Mesenteric fat pad (tissue), 1 donor: ENCODE results near the gene PDE6D. TPM values are rescaled to one million over a fixed set of nuclear protein-coding genes. Genes with fewer than 3 reads are reported as not detected.
A peak's percentile ranks its signal among the peaks of the same experiment; 100 is the strongest.

ENCODE experiments used
- DNase-seq: peaks from one replicate; pipeline ENCODE4 v3.0.0-alpha.2; 2020; ENCODE audit warnings: low spot score
- total RNA-seq: library from RNA; stranded (reverse); fragmentation: NEBNext Ultra II Directional; extraction: Animal tissue kit (Norgen Biotek cat#: 25700); gene quantifications from one replicate; pipeline ENCODE4 v1.2.1, GENCODE V29; 2021
- donor health status: DM: yes; HTN: yes; CAD: no.

The PDE6D gene
- total RNA-seq, 1 donor from 2014 or later = 21.8 TPM

GRCh38 chr2:231708773-231709635 lies 72.1 kb downstream of the PDE6D start:
- DNase-seq = no peak

GRCh38 chr2:231707927-231708772 lies 72.9 kb downstream of the PDE6D start, which contains the start of gene PTMA:
Gene PTMA (plus strand): TSS chr2:231708525. CDS start chr2:231708707, 182 bp downstream.
- DNase-seq = peak; percentile 99

- DNase-seq = peak; percentile 94
Observed at GRCh38 chr2:231707625-231707926, 73.5 kb downstream of the PDE6D start.

GRCh38 chr2:231706731-231707624 lies 74.1 kb downstream of the PDE6D start:
- peak; percentile 99 for DNase-seq

GRCh38 chr2:231704017-231704416 lies 77.1 kb downstream of the PDE6D start:
- no peak for DNase-seq

- DNase-seq = no peak
Observed at GRCh38 chr2:231701456-231702373, 79.4 kb downstream of the PDE6D start.

GRCh38 chr2:231699006-231699405 lies 82.1 kb downstream of the PDE6D start:
- DNase-seq = no peak

GRCh38 chr2:231696004-231696367 lies 85.1 kb downstream of the PDE6D start:
- DNase-seq = no peak

GRCh38 chr2:231693956-231694355 lies 87.1 kb downstream of the PDE6D start:
- no peak for DNase-seq

GRCh38 chr2:231692847-231693246 lies 88.2 kb downstream of the PDE6D start:
- DNase-seq = no peak

- no peak for DNase-seq
Observed at GRCh38 chr2:231691251-231691772, 89.8 kb downstream of the PDE6D start.

- no peak for DNase-seq
Observed at GRCh38 chr2:231689124-231689893, 91.8 kb downstream of the PDE6D start.

- no peak for DNase-seq
Observed at GRCh38 chr2:231688719-231689118, 92.4 kb downstream of the PDE6D start.

- no peak for DNase-seq
Observed at GRCh38 chr2:231687961-231688360, 93.1 kb downstream of the PDE6D start.

- DNase-seq = no peak
Observed at GRCh38 chr2:231687133-231687852, 93.8 kb downstream of the PDE6D start.

GRCh38 chr2:231686192-231687100 lies 94.6 kb downstream of the PDE6D start:
- no peak for DNase-seq
